H9 (cell line): ENCODE results near the gene HS6ST3. TPM values are rescaled to one million over a fixed set of nuclear protein-coding genes. Genes with fewer than 3 reads are reported as not detected.

Experiments used
- DNase-seq: peaks from one replicate; pipeline ENCODE4 v3.0.0-alpha.2; 2017
- H2AFZ ChIP-seq: one replicate; pipeline ENCODE4 v1.6.1; 2013; ENCODE audit warnings: mild to moderate bottlenecking, low read length, control low read depth, moderate library complexity
- H2AK5ac ChIP-seq: 2 replicates; pipeline ENCODE4 v1.6.1; 2013; ENCODE audit warnings: low read length, control low read depth, mixed read lengths; ENCODE audit not compliant: insufficient read length
- H2BK120ac ChIP-seq: one replicate; pipeline ENCODE4 v1.6.1; 2013; ENCODE audit warnings: low read depth, mild to moderate bottlenecking, low read length, control low read depth, inconsistent platforms; ENCODE audit not compliant: poor library complexity, severe bottlenecking
- H2BK12ac ChIP-seq: 2 replicates; pipeline ENCODE4 v1.6.1; 2013; ENCODE audit warnings: low read length, control low read depth, mixed read lengths, low read depth; ENCODE audit not compliant: insufficient read length
- H2BK15ac ChIP-seq: 2 replicates; pipeline ENCODE4 v1.6.1; 2013; ENCODE audit warnings: low read depth, low read length, control low read depth
- H2BK20ac ChIP-seq: one replicate; pipeline ENCODE4 v1.6.1; 2013; ENCODE audit warnings: low read depth, mild to moderate bottlenecking, low read length, control low read depth, inconsistent platforms; ENCODE audit not compliant: poor library complexity, severe bottlenecking
- H2BK5ac ChIP-seq: 2 replicates; pipeline ENCODE4 v1.6.1; 2013; ENCODE audit warnings: low read length, control low read depth, mixed read lengths; ENCODE audit not compliant: insufficient read length
- H3K14ac ChIP-seq: 2 replicates; pipeline ENCODE4 v1.6.1; 2013; ENCODE audit warnings: low read length, control low read depth; ENCODE audit not compliant: insufficient read depth
- H3K18ac ChIP-seq: 2 replicates; pipeline ENCODE4 v1.6.1; 2013; ENCODE audit warnings: low read depth, mild to moderate bottlenecking, mixed read lengths, low read length, control low read depth; ENCODE audit not compliant: insufficient read length
- H3K23ac ChIP-seq: 2 replicates; pipeline ENCODE4 v1.6.1; 2013; ENCODE audit warnings: low read length, control low read depth, mixed read lengths, low read depth; ENCODE audit not compliant: insufficient read length
- H3K23me2 ChIP-seq: 2 replicates; pipeline ENCODE4 v1.6.1; 2013; ENCODE audit warnings: low read depth, mild to moderate bottlenecking, mixed read lengths, low read length, control low read depth; ENCODE audit not compliant: insufficient read length, poor library complexity, severe bottlenecking
- H3K27ac ChIP-seq: 2 replicates; pipeline ENCODE4 v1.5.1; 2013; ENCODE audit warnings: low read length, control low read depth, mixed read lengths, low read depth; ENCODE audit not compliant: insufficient read length
- H3K27me3 ChIP-seq: 2 replicates; pipeline ENCODE4 v1.6.1; 2013; ENCODE audit warnings: low read length, control low read depth, inconsistent platforms; ENCODE audit not compliant: insufficient read depth
- H3K4ac ChIP-seq: 2 replicates; pipeline ENCODE4 v1.6.1; 2013; ENCODE audit warnings: low read depth, mild to moderate bottlenecking, control low read depth, inconsistent platforms, low read length, moderate library complexity
- H3K4me1 ChIP-seq: 2 replicates; pipeline ENCODE4 v1.6.1; 2013; ENCODE audit warnings: low read length, control low read depth, inconsistent platforms; ENCODE audit not compliant: insufficient read depth
- H3K4me2 ChIP-seq: 2 replicates; pipeline ENCODE4 v1.6.1; 2013; ENCODE audit warnings: low read length, control low read depth, mixed read lengths; ENCODE audit not compliant: insufficient read length, insufficient read depth
- H3K56ac ChIP-seq: 2 replicates; pipeline ENCODE4 v1.6.1; 2013; ENCODE audit warnings: low read depth, mild to moderate bottlenecking, mixed read lengths, low read length, control low read depth; ENCODE audit not compliant: insufficient read length
- H3K79me1 ChIP-seq: 2 replicates; pipeline ENCODE4 v1.6.1; 2013; ENCODE audit warnings: low read depth, mild to moderate bottlenecking, moderate library complexity, low read length, control low read depth, inconsistent platforms; ENCODE audit not compliant: insufficient read depth, poor library complexity, severe bottlenecking
- H3K79me2 ChIP-seq: 2 replicates; pipeline ENCODE4 v1.6.1; 2013; ENCODE audit warnings: low read length, control low read depth, inconsistent platforms; ENCODE audit not compliant: insufficient read depth
- H3K9ac ChIP-seq: 2 replicates; pipeline ENCODE4 v1.6.1; 2013; ENCODE audit warnings: low read length, control low read depth, mixed read lengths; ENCODE audit not compliant: insufficient read length; ENCODE audit errors: extremely low read depth
- H3K9me3 ChIP-seq: one replicate; pipeline ENCODE4 v1.6.1; 2013; ENCODE audit warnings: low read depth, low read length, inconsistent platforms; ENCODE audit not compliant: control insufficient read depth
- H3T11ph ChIP-seq: one replicate; pipeline ENCODE4 v1.6.1; 2013; ENCODE audit warnings: mild to moderate bottlenecking, low read length, control low read depth, inconsistent platforms
- H4K20me1 ChIP-seq: one replicate; pipeline ENCODE4 v1.6.1; 2013; ENCODE audit not compliant: control insufficient read depth, insufficient read length, insufficient read depth
- H4K5ac ChIP-seq: 2 replicates; pipeline ENCODE4 v1.6.1; 2013; ENCODE audit warnings: low read depth, mild to moderate bottlenecking, mixed read lengths, low read length, control low read depth; ENCODE audit not compliant: insufficient read length
- H4K8ac ChIP-seq: replicated peaks from 2 replicates; pipeline ENCODE4 v1.6.1; 2013; ENCODE audit warnings: low read length, control low read depth, mixed read lengths, low read depth; ENCODE audit not compliant: insufficient read length
- H4K91ac ChIP-seq: 2 replicates; pipeline ENCODE4 v1.6.1; 2013; ENCODE audit warnings: low read depth, mild to moderate bottlenecking, moderate library complexity, mixed read lengths, low read length, control low read depth; ENCODE audit not compliant: insufficient read length
- H3K27ac Mint-ChIP-seq, 3 experiments: 2 replicates in 2 of 3; 3 replicates in 1 of 3; pipeline ENCODE4 v1.8.0; 2020 to 2021; ENCODE audit warnings: mixed read lengths in 3 of 3, mild to moderate bottlenecking in 1 of 3, moderate library complexity in 1 of 3
- H3K27me3 Mint-ChIP-seq: 2 replicates; pipeline ENCODE4 v1.8.0; 2021; ENCODE audit warnings: low read depth, mild to moderate bottlenecking, moderate library complexity, mixed read lengths
- H3K36me3 Mint-ChIP-seq, 3 experiments: 2 replicates in 2 of 3; 3 replicates in 1 of 3; pipeline ENCODE4 v1.8.0; 2020 to 2021; ENCODE audit warnings: low read depth in 3 of 3, mixed read lengths in 3 of 3; ENCODE audit not compliant: insufficient read depth in 1 of 3
- H3K4me1 Mint-ChIP-seq, 2 experiments: 2 replicates each; pipeline ENCODE4 v1.8.0; 2020; ENCODE audit warnings: mixed read lengths in 2 of 2
- H3K4me3 Mint-ChIP-seq, 2 experiments: 2 replicates in 1 of 2; 3 replicates in 1 of 2; pipeline ENCODE4 v1.8.0; 2020 to 2021; ENCODE audit warnings: mild to moderate bottlenecking in 2 of 2, mixed read lengths in 2 of 2, moderate library complexity in 1 of 2
- H3K9me3 Mint-ChIP-seq, 2 experiments: 2 replicates in 1 of 2; 3 replicates in 1 of 2; pipeline ENCODE4 v1.8.0; 2020; ENCODE audit warnings: mild to moderate bottlenecking in 2 of 2, mixed read lengths in 2 of 2, moderate library complexity in 1 of 2
- CTCF ChIP-seq: fragments of 200-600 bp; sonication (generic); conservative IDR thresholded peaks from 3 replicates; pipeline ENCODE4 v1.8.0; 2021; ENCODE audit warnings: antibody characterized with exemption, mild to moderate bottlenecking
- WGBS: extraction: QIAGEN DNeasy Blood & Tissue Kit; methylation state at CpG from one replicate; pipeline ENCODE4 v1.1.7; 2013; ENCODE audit warnings: missing lambda C conversion rate, low lambda C conversion rate, mixed read lengths; ENCODE audit not compliant: insufficient read length; ENCODE audit errors: extremely low coverage; 5-methylcytosine and 5-hydroxymethylcytosine counted together
- total RNA-seq: library from RNA; stranded (reverse); gene quantifications from 2 replicates; pipeline ENCODE4 v1.2.1, GENCODE V29; 2021

The HS6ST3 gene
- total RNA-seq, 1 experiment from 2014 or later: 0.44 TPM

GRCh38 chr13:96825653-96826052, 735.7 kb downstream of the HS6ST3 start:
- no CpG with 5 or more reads among the region's 3 CpGs for WGBS
- Histone ChIP-seq H3K18ac (no peak overlapping the region), H3K56ac (no peak overlapping the region), H3K27ac (no peak overlapping the region), H2AK5ac (no peak overlapping the region), H3T11ph (no peak overlapping the region), H2BK20ac (no peak overlapping the region), H3K4ac (no peak overlapping the region), H3K4me2 (no peak overlapping the region), H4K8ac (no peak overlapping the region), H4K20me1 (no peaks in the 10 kb centered on the region), H2AFZ (no peak overlapping the region), H3K9me3 (no peaks in the 10 kb centered on the region), H2BK5ac (no peak overlapping the region), H2BK120ac (no peak overlapping the region), H3K4me1 (no peaks in the 10 kb centered on the region), H2BK12ac (no peak overlapping the region), H4K91ac (no peak overlapping the region), H2BK15ac (no peak overlapping the region), H3K9ac (no peak overlapping the region), H3K79me1 (no peaks in the 10 kb centered on the region), H4K5ac (no peak overlapping the region), H3K79me2 (no peaks in the 10 kb centered on the region), H3K23me2 (no peaks in the 10 kb centered on the region), H3K23ac (no peak overlapping the region), H3K27me3 (no peaks in the 10 kb centered on the region), H3K14ac (no peak overlapping the region)
- TF ChIP-seq CTCF: no peak
- H3K4me3 Mint-ChIP-seq: no peak overlapping the region
- no peaks in the 10 kb centered on the region for H3K27me3 Mint-ChIP-seq
- no peak for DNase-seq
- no peak overlapping the region for H3K27ac Mint-ChIP-seq
- H3K36me3 Mint-ChIP-seq: no peaks in the 10 kb centered on the region
- H3K9me3 Mint-ChIP-seq: peaks cover 0 to 3% of the 10 kb centered on the region in 2 experiments; a peak in 2 of 5 replicates
- H3K4me1 Mint-ChIP-seq: no peaks in the 10 kb centered on the region
